GM18868 (cell line): ENCODE results near the gene UEVLD.

Source experiments
- ATAC-seq: cut with Tn5 transposase; IDR thresholded peaks from one replicate; pipeline ENCODE4 v1.9.1; 2021; ENCODE audit warnings: mild to moderate bottlenecking, moderate library complexity; ENCODE audit not compliant: unreplicated experiment

UEVLD gene

DNA sequence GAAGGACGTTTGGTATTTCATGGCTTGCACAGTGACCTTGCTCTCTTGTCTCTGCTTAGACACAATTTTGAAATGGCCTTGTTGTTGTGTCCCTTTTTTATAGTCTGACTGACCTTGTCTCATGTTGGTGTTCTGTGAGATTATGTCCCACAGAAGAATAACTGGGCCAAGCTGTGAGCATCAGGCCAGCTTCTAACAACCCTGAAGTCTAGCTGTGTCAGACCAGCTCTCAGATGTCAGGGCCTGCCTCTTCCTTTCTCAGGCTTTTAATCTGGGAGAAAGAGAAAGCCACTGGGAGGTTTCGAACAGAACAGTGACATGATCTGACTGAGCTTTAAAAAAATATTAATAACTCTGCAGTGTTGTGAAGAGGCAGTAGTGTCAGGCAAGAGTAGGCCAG lies 2.0 kb upstream of the UEVLD start:
- ATAC-seq, result no peak

DNA sequence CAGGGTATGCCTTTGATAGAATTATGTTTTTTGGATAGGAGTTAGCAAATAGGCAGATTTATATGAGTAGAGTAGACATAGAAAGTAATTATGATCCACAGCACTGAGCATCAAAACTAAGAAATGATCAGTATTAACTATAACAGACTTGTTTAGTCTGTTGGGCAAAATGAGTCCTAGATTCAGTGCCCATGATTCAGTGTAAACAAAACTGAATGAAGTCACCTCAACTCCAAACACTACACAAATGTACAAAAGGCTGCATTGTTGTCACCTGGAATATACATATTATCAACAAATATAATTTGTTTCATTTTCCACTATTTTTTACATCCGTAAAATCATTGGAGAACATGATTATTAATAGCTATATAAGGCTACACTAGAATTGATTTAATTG lies 6.7 kb downstream of the UEVLD start:
- no peak for ATAC-seq

DNA sequence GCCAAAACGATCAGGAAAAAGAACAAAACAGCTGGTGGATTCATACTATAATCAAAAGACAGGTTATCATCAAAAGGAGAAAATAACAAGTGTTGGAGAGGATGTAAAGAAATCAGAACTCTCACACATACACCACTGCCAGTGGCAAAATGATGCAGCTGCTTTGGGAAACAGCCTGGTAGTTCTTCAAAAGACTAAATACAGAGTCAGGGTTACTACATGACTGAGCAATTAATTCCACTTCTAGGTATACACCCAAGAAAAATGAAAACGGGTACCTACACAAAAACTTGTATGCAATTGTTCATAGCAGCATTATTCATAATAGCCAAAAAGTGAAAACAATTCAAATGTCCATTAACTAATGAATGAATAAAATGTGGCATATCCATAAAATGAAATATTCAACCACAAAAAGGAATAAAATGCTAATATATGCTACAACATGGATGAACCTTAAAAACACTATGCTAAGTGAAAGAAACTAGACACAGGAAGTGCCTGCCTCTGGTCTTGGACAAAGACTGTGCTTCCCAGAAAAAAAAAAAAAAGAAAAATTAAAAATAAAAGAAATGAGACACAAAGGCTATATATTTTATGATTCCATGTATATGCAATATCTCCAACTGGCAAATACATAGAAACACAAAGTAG lies 8.3 kb downstream of the UEVLD start:
- no peak for ATAC-seq

DNA sequence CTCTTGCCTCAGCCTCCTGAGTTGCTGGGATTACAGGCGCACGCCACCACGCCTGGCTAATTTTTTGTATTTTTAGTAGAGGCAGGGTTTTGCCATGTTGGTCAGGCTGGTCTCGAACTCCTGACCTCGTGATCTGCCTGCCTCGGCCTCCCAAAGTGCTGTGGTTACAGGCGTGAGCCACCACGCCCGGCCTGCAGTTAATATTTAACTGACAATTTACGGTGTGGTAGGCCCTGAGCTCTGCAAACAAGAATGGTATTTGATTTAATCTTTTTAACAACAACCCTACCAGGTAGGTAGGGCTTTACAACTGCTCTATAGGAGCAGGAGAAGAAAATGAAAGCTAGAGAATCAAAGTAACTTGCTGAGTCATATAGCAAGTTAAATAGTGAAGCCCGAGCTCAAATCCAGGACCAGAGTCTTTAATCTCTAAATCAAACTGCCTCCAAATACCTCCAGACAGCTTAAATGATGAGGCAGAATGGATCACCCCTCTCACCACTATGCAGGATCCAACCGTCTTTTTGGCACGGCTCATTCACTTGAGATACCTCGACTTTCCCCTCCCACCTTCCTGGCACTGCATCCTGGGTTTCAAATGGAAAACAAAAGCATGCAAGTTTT lies 9.4 kb downstream of the UEVLD start:
- ATAC-seq, result peak; percentile 84

DNA sequence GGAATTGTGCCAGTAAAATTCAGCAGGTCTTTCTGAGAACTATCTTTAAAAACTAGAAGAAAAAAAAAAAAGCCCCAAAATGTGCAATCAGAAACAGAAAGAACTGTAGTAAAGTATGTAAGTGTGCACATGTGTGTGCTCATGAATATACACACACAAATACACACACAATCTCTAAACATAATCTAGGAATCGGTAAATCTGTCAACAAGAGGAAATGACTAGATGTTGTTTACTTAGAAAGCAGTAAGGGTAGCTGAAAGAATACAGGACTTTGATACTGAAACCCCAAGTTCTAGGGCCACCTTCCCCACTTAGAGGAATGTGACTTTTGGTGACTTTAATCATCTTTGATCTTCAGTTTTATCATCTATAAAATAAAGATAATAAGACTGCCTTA lies 13.2 kb downstream of the UEVLD start:
- ATAC-seq, result no peak

DNA sequence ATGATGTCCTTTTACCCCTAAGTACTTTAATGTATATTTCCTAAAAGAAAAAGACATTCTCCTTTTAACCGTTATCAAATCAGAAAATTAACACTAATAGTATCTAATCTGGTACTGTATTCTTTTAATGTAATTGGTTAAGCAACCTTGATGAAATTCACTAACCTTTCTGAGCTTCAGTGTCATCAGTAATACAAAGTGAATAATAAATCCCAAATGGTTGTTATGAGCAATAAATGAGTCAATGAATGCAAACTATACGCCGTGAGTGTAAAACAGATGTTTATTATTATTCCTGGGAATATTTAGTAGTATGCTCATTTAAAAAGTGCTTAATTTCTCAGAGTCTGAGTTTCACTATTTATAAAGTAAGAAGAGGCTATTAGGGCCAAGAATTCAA lies 21.5 kb downstream of the UEVLD start:
- ATAC-seq, result no peak

DNA sequence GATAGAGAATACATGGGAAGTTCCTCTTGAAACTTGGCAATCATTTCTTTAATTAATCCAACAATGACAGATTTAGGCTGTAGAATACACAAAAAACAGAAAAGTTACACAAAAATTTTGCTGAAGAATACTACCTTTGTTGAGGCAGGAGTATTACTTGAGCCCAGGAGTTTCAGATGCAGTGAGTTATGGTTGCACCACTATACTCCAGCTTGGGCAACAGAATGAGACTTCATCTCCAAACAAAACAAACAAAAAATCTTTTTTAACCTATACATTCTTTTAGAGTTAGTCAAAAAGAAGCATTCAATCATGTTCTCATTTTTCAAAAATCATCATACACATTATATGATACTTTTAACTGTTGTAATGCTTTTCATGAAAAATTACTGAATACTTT lies 22.1 kb downstream of the UEVLD start:
- ATAC-seq, result no peak

DNA sequence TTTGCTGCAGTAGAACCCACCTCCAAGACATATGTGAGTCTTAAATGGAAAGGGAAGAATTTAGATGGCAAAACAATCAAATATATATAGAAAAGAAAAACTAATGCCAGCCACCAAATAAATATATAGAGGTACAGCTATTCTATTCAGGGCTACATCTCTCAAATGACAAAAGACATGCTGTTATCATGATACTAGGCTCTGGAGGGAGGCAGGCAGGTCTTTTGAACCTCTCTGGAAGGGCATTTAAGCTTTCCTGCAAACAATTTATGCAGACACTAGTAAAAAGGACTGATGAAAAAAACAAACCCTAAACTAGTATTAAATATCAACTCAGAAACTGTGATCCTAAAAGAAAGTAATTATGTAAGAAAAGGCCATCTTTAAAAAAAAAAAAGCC lies 24.4 kb downstream of the UEVLD start:
- ATAC-seq, result no peak

DNA sequence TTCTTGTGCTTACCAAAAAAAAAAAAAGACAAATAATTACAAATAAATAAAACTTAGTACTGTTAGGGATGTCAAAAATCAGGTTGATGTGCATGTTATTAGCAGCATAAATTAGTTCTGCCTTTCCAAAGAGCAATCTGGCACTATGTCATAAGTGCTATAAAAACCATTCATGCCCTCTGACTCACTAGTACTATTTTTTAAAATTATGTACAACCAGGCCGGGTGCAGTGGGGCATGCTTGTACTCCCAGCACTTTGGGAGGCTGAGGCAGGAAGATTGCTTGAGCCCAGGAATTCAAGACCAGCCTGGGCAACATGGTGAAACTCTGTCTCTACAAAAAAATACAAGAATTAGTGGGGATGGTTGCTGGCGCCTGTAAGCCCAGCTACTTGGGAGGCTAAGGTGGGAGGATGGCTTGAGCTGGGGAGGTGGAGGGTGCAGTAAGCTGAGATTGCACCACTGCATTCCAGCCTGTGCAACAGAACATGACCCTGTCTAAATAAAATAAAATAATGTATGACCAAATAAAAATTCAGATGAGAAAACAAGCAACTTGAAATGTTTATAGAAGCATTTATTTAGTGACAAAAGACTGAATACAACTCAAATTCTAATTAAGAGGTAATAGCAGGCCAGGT lies 25.3 kb downstream of the UEVLD start:
- no peak for ATAC-seq

DNA sequence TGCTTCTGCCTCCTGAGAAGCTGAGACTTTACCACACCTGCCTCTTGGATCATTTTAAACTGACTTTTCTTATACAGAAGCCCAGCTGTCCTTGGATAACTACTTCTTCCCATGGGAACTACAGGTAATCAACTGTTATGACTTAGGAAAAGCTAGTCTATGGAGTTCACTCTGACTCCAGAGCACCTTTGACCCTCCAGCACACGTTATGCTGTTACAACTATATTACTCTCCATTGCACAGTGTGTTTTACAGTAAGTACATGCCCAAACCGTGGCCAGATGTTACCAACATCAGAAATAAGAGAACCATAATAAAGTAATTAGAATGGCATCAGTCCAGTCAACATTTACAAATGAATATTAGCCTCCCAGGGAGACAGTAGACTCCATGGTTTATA lies 40.5 kb downstream of the UEVLD start:
- no peak for ATAC-seq

DNA sequence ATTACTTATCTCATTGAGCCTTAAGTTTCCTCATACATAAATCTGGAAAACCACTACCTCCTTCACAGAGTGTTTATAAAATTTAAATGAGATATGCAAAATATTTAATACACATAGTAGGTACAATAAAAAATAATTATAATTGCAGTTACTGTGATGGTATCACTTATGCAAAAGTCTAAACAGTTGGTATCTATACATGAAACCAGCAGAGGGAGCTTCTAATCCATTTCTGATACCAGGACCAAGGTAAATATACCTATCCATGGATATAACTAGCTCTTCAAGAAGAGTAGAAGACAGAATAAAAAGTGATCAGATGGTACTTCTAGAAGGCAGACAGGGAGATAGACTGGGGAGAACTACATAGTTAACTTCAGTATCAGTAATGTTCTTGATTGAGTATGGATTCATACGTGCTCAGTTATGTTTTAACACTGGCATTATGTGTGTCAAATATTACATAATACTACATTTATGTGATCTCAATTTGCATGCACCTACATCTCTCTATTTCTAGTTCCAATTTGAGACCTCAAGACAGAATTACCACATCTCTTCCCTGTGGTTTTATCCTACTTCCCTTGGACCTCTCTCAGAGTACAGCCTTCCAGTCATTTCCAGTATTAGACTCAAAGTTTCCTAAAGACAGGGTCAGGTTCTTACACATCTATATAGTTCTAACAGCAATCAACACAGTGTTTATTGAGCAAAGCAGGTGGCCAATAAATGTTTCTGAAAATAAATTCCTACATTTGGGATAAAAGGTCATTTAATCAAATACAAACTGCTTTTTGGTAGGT lies 48.1 kb downstream of the UEVLD start:
- ATAC-seq, result no peak

DNA sequence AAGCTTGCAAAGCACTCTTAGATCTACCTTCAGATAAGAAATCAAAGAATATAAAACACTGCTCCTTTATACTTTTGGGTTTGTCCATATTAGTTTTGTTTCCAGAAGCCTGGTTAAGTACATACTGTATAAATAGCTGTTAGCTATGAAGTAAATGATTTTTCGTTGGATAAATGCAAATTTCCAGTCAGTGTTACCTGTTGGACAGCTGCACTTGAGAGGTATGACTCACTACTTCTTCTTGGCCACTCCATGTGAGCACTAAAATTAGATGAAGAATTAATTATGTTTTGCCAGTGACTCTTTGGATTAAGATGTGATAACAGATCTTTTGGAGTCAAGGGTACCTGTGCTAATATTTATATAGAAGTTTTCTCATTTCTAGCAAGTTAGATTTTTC lies 52.3 kb downstream of the UEVLD start:
- ATAC-seq, result no peak

DNA sequence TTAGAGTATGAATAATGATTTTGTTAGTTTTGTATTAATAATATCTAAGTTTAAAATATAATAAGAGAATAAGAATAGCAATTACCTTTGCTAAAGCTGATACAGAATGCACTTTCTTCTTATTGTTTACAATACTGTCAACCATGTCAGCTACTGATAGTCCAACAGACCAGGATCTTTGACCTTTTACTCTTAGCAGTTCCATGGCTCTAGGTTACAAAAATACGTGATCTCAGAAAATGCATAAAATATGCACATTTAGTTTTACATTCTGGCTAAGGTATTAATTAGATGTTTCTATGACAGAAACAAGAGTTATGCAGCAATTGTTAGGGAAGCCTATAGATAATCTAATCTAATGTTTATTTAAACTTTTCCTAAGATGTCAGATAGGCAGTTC lies 54.3 kb downstream of the UEVLD start:
- no peak for ATAC-seq

DNA sequence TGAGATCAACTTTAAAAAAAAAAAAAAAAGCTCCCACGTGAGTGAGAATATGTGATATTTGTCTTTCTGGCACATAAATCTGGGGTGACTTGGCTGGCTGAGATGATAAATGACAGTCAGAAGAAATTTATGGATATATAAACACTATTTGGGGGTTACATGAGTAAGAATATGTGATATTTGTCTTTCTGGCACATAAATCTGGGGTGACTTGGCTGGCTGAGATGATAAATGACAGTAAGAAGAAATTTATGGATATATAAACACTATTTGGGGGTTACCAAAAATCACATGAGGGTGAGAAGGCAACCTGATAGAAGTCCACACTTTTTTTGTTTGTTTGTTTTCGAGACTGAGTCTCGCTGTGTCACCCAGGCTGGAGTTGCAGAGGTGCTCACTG lies 55.2 kb downstream of the UEVLD start:
- ATAC-seq, result no peak

DNA sequence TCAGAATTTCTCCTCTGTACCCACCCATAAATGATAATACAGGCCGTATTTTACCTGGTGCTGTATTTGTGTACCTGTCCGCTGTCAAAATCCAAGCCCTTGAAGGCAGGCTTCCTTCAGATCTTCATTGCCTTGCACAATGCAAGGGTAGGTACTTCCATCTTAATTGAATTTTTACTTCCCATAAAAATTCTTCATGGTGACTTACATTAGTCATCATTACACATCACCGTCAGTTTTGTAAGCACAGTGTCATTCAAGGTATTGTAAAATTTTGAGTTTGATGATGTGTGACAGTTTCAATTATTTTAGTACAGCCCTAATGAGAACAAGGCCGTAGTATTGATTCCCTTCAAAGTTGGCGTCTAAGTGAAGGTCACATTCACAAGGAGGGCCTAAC lies 61.0 kb downstream of the UEVLD start:
- ATAC-seq, result no peak

DNA sequence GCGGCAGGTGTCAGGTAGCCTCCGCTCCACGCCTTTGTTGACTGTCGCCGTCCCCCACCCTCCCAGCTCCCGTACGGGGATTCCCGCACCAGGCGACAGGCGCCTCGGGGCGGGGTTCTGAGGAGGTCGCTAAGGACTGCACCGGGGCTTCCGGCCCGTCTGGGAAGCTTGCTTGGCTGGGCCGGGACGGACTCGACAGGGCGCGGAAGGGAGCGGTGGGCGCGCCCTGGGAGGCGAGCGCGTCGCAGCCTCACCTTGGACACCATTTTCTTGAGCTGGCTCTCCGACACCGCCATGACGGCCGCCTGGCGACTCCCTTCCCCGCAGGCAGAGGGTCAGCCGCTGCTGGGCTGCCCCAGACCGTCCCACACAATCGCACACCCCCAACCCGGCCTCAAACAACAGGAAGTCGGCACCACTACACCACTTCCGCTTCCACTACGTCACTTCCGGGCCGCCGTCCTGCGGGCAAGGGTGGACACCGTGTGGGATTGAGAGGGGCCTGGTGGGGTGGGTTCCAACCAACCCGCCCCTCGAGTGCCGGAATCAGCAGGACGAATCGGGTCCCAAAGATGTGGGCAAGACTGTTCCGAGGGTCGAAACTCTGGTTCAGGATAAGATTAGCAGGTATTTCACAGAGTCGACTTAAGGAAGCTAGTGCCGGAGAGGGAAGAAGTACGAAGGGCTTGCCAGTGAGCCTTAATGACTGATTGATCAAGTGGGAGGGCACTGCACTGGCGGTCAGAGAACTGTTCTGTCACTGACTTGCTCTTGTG lies 61.8 kb downstream of the UEVLD start, which contains the start of gene TSG101:
Gene TSG101 (minus strand): TSS at position 422 of the 776 bp plus-strand sequence. CDS start 126 bp downstream, at position 296.
- ATAC-seq, result peak; percentile 93

DNA sequence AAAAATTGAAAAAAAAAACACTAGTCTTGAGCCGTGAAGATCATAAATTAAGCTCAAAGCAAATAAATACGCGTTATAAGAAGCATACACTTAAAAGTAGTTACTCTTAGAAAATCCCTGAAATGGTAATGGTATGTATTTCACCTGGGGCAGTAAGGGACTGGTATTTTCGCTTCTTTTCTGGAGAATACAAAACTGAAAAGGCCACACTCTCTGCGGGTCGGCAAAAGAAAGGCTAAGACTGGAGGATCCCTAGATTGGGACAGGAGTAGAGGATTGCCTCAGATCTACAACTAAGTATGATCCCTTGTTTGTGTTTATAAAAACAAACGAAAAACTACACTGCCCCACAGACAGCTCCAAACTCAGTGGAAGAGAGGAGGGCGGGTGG lies 62.4 kb downstream of the UEVLD start:
- ATAC-seq, result no peak

DNA sequence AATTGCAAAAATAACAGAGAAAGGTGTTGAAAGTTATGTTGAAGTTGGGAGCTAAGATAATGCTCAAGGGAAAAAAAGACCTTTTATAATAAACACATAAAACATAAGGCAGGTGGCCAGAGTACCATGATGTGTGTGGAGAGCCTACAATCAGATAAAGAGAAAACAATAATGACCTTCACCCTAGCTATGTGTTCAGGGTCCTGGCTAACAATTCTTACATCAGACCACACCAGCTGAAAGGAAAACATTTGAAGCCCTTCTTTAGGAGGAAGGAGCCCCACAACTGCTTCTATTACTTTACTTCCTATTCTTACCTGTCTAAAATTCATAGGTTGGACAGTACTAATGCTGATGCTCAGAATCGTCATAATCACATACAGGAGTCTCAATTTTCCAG lies 64.3 kb downstream of the UEVLD start:
- ATAC-seq, result no peak

DNA sequence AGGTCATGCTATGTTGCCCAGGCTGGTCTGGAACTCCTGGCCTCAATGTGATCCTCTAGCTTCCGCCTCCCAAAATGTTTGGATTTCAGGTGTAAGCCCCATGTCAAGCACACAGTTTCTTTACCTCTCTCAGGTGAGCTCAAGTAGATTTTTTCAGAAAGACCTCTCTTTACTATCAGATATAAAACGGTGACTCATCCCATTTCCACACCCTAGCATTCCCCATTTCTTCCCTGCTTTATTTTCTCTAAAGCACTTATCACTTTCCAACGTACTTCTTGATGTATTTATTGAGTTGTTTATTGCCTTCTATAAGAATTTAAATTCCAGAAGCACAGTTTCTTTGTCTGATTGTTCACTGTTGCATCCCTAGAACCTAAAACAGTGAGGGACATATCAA lies 65.5 kb downstream of the UEVLD start:
- no peak for ATAC-seq

DNA sequence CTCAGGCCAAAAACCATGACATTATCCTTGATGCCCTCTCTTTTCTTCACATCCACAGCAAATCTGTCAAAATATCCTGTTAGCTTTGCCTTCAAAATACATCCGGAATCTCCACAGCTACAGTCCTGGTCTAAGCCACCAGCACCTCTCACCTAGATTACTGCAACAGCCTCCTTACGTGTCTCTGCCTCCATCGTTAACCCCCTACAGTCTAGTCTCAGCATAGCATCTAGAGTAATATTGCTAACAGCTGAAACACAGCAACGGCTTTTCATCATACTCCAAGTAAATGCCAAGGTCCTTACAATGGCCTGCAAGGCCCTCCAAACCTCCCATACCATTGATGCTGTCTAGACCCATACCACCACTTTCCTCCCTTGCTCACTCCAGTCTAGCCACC lies 66.1 kb downstream of the UEVLD start:
- no peak for ATAC-seq

DNA sequence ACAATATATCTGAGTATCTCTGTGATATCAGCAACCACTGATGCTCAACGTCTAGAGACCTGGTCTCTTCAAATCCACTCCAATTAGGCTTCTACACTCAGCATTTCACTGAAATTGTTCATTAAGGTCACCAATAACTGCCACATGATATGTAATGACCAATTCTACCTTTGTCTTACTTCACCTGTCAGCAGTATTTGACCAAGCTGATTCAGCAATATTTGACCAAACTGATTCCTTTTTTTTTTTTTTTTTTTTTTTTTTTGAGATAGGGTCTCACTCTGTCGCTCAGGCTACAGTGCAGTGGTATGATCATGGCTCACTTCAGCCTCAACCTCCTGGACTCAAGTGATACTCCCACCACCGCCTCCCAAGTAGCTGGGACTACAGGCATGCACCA lies 67.4 kb downstream of the UEVLD start:
- ATAC-seq, result no peak
